AG04450 (cell line): ENCODE data around the gene PPP2R1B. TPM values are rescaled to one million over a fixed set of nuclear protein-coding genes. Genes with fewer than 3 reads are reported as not detected.

ENCODE experiments used
- CTCF ChIA-PET: fragments of 300-600, 350-600 bp; formaldehyde crosslinking; extraction: SDS; loops from one replicate; lab custom pipeline; 2022; ENCODE audit warnings: antibody characterized with exemption, inconsistent platforms; lab: Charles Lee
- POLR2A ChIA-PET: fragments of 350-600 bp; formaldehyde crosslinking; extraction: SDS; loops from one replicate; lab custom pipeline; 2021; ENCODE audit warnings: antibody characterized with exemption, inconsistent platforms; lab: Yijun Ruan, JAX
- DNase-seq: peaks from one replicate; pipeline ENCODE4 v3.0.0-alpha.2; 2011; ENCODE audit warnings: low read depth, low spot score
- H3K27ac ChIP-seq: one replicate; pipeline ENCODE4 v1.5.1; 2012; ENCODE audit warnings: low read depth, low read length, control low read depth
- H3K27me3 ChIP-seq: one replicate; pipeline ENCODE4 v1.6.0; 2012; ENCODE audit warnings: low read length; ENCODE audit not compliant: control insufficient read depth, insufficient read depth
- H3K4me3 ChIP-seq: 2 replicates; pipeline ENCODE4 v1.5.1; 2011; ENCODE audit warnings: mild to moderate bottlenecking, low read depth, low read length, control low read depth
- H3K9me3 ChIP-seq: 2 replicates; pipeline ENCODE4 v1.5.1; 2012; ENCODE audit warnings: low read length; ENCODE audit not compliant: control insufficient read depth, insufficient read depth
- CTCF ChIP-seq: IDR thresholded peaks from 2 replicates; pipeline ENCODE4 v1.5.1; 2011; ENCODE audit warnings: low read depth, low read length, control low read depth, inconsistent platforms
- polyA plus RNA-seq: library from polyadenylated mRNA; depleted of rRNA; stranded (reverse); fragments of >200 nt; gene quantifications from 2 replicates; pipeline ENCODE4 v1.2.3, GENCODE V29; 2011; rRNA removed

The PPP2R1B gene
- polyA plus RNA-seq, 1 experiment, result 44.9 TPM

- H3K27me3 ChIP-seq, result no peaks in the 10 kb centered on the region
- ChIA-PET POLR2A (no interaction called here), CTCF (interaction anchor here (1.0 to 1.2 kb wide), 2 partner anchors 11 to 80 kb away, joined by 3 read pairs; no protein-coding TSS in a partner anchor)
- DNase-seq, result no peak
- TF ChIP-seq CTCF, result no peak
- no peak overlapping the region for H3K27ac ChIP-seq
- H3K9me3 ChIP-seq, result no peaks in the 10 kb centered on the region
- no peak overlapping the region for H3K4me3 ChIP-seq
These were observed 82.4 kb downstream of the PPP2R1B start for GRCh38 chr11:111683806-111684205.

GRCh38 chr11:111680486-111681175 is 85.6 kb downstream of the PPP2R1B start:
- no peak for DNase-seq
- TF ChIP-seq CTCF, result no peak
- POLR2A ChIA-PET, result interaction anchor here (1.1 kb wide), 1 partner anchor 14 kb away, joined by 3 read pairs; no protein-coding TSS in a partner anchor
- H3K27ac ChIP-seq, result no peak overlapping the region
- no peaks in the 10 kb centered on the region for H3K9me3 ChIP-seq
- no peaks in the 10 kb centered on the region for H3K27me3 ChIP-seq
- no peak overlapping the region for H3K4me3 ChIP-seq
- CTCF ChIA-PET, result interaction anchor here (0.8 to 1.5 kb wide), 3 partner anchors 16 to 76 kb away, joined by 3 to 5 read pairs (median 3); no protein-coding TSS in a partner anchor

Other genes with a start within 250 kb of the PPP2R1B start
- 110 and 119 TPM in 2 replicates for gene LAYN, start 225.7 kb downstream of the PPP2R1B start, polyA plus RNA-seq
- 23.3 and 23.4 TPM in 2 replicates for gene SIK2, start 163.9 kb downstream of the PPP2R1B start, polyA plus RNA-seq
- 31.7 and 40.0 TPM in 2 replicates for gene ALG9, start 105.2 kb upstream of the PPP2R1B start, polyA plus RNA-seq
- 1.7 and 2.1 TPM in 2 replicates for gene FDXACB1, start 112.8 kb upstream of the PPP2R1B start, polyA plus RNA-seq
- 40.3 and 45.1 TPM in 2 replicates for gene CFAP68, start 113.2 kb upstream of the PPP2R1B start, polyA plus RNA-seq
- 6.1 and 6.3 TPM in 2 replicates for gene CRYAB, start 145.4 kb upstream of the PPP2R1B start, polyA plus RNA-seq
- 0.41 and 0.79 TPM in 2 replicates for gene HSPB2, start 146.3 kb upstream of the PPP2R1B start, polyA plus RNA-seq
- 0.38 and 0.61 TPM in 2 replicates for gene C11orf52, start 152.5 kb upstream of the PPP2R1B start, polyA plus RNA-seq
- 10.5 and 11.5 TPM in 2 replicates for gene DIXDC1, start 171.0 kb upstream of the PPP2R1B start, polyA plus RNA-seq